COLO668 (cell line): ENCODE results near the gene IAPP.
"Not testable (repeated sequence)": the region's sequence is repeated elsewhere in the genome, so short reads cannot be mapped to it uniquely, and the experiment has no call there.

Experiments used
- DNase-seq: peaks from one replicate; lab custom pipeline; 2025; ENCODE audit not compliant: unreplicated experiment; lab: John Stamatoyannopoulos, UW

IAPP gene

DNA sequence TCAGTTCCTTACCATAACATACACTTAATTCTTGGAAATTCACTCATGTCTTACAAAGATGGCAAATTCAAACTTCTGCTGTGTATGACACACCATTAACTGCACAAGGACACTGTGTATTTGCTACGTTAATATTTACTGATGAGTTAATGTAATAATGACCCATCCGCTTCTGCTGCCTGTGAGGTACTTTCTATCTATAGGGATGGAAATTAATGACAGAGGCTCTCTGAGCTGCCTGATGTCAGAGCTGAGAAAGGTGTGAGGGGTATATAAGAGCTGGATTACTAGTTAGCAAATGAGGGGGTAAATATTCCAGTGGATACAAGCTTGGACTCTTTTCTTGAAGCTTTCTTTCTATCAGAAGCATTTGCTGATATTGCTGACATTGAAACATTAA is at the start of gene IAPP:
Gene IAPP, plus strand, starts transcription at position 301 of the 400 bp plus-strand sequence. CDS start 450 bp downstream, outside the sequence.
- no peak for DNase-seq

DNA sequence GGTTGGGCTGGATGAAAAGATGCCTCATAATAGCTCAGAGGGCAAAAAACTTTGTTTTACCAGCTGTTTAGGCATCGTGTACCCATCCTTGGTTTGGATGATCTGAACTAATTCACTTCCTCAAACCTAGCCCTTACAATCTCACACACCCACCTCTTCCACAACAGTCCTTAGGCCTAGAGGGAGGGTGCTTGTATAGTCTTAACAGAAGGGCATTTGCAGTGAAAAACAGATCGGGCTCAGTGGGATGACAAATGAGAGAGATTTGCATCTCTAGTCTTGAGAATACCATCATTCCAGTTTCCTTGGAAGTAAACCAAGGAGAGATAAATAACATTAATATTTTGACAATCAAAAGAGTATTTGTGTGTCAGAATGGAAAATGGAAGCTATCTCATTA is 49.0 kb upstream of the IAPP start:
- DNase-seq = no peak

DNA sequence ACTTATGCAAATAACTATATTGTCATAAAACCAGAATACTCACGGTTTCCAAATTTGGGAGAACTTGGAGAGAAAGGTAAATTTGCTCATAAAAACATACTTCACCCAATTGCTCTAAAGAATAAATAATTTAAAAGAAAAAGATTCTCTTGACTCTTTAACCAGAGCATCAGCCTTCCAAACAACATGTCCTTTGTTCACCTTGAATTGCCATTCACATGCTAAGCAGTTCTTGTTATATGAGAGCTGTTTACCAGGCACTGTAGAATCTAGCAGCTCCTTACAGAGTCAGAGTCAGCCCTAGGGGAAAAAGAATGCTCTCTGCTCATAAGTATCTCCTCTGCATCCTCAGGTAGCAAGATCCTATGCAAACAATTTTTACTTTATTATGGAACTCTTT is 48.2 kb upstream of the IAPP start:
- DNase-seq = no peak

DNA sequence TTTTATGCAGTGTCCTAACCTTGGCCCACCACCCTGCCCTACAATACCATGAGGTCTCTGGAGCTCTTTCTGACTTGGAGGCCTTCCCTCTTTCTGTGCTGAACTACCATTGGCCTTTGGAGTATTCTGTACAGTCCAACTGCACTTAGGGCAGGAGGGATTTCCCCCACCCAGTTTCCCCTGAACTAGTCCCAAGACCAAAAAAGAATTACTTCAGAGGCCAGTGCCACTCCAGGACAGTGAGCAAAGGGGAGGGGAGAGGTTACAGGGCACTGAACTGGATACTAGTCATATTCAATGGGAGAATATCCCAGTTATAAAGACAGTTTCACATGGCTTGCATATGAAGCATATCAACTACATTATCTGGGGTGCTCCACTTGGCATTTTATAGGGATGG is 44.1 kb upstream of the IAPP start:
- no peak for DNase-seq

DNA sequence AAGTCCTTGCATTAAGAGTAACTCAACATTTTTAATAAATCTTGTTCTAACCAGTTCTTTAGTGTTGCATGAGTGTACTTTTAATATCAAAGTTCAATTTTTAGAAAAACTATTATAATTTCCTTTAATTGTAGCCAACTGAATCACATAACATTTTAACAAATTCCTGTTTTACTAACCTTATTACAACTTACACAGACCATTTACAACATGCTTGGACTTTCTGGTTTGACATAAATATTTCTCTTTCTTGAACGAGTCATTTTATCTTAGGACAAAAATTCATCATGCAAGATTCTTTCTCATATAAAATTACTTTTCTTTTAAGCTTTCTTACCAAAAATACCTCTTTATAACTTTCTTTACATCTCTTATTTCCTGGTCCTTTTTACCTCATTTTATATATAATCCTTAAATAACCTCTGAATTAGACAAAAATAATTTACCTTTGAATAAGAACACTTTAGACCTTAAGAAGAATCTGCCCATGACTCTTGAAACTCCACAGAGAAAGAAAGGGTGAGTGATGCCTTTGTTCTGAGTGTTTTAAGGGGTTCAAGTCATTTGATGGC is 41.9 kb upstream of the IAPP start:
- DNase-seq = no peak

DNA sequence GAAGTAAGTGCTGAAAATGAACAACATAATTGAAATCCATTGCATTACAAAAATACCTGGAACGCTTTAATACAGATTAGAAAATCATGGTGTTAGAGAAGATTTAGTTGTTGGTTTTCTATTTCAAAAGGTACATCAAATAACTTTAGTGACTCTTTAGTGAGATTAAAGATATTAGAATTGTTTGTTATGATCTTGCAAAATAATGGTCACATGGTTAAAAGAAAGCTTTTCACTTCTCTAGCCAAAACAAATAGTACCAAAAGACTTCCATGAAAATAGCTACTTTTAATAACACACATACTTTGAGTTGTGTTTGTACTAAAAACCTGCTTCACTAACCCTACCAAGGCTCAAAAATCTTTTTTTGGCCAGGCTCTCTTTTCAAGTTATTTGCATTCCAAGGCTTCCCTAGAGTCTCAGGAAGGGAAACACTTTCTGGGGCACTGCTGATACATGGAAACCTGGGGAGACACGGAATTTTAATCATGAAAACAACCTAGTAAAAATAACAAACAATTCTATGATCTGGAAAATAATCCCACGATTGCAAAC is 37.9 kb upstream of the IAPP start, which contains the start of gene SLCO1A2:
Gene SLCO1A2, minus strand, starts transcription at position 147 of the 555 bp plus-strand sequence. CDS start 270 bp downstream, outside the sequence.
- DNase-seq = no peak

GRCh38 chr12:21336656-21337055 is 36.0 kb upstream of the IAPP start:
- DNase-seq = no peak

DNA sequence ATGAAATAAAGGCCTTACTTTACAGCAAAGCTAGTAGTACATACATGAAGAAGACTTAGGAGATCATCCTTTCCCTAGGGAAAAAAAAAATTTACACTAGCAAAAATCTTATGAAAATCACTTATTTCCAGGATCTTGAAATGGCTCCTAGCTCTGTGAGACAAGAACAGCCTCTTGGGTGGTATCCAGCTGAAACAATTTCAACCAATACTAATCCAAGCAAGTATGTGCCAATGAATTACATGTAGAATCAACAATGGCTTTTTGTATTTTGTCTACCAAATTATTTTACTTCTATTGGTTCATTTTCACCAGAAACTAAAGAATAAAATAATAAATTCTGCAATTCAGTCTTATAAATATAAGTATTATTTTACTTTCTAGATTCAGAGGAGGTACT is 35.2 kb upstream of the IAPP start:
- DNase-seq = no peak

DNA sequence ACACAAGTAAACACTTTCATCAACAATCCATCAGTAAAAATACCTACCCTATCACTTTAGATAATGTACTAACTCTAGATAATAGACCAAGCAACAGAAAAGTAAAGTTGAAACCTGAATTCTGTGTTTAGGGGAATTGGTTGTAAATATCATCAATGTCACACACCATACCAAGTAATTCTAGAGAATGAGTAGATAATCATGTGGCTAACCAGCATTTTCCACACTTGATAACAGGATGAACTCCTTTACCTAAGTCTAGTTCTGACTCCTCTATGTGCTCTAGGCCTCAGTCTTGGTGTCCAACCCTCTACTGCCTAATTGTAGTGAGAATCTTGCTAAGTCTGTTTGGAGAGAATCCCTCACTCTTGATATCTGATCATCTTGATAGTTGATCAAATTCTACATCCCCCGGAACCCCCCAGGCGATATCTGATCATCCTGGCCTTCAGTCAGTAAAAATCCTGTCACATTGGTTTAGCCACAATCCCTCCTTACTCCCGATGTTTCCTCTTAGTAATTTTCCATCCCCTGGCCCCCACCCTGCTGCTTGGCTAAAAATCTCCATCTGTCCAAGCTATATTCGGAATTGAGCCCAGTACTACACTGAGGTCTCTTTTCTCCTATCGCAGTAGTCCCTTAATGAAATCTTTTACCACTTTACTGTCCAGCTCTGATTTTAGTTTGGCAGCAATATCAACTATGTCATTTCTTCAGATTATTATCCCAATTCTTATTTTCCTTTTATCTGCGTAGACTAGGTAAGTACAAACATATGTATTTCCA is 34.5 kb upstream of the IAPP start:
- DNase-seq = no peak

- no peak for DNase-seq
Measured at GRCh38 chr12:21339921-21340320, 32.8 kb upstream of the IAPP start.

DNA sequence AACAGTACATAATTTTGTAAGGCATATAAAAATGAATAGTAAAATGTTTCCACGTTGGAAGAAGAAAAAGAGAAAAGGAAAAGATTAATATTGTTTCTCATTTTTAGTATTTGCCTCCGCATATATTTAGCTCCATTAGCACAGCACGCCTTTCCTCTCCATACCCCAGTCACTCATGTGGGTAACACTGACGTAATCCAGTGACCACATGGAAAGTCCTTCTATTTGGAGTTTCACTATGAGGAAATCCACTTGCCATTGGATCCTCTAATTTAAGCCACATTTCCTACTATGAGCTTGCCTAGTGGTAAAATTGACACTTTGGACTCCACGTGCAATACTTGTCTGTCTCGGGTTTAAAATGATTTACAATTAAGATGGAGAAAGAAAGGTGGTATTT is 32.3 kb upstream of the IAPP start:
- no peak for DNase-seq

DNA sequence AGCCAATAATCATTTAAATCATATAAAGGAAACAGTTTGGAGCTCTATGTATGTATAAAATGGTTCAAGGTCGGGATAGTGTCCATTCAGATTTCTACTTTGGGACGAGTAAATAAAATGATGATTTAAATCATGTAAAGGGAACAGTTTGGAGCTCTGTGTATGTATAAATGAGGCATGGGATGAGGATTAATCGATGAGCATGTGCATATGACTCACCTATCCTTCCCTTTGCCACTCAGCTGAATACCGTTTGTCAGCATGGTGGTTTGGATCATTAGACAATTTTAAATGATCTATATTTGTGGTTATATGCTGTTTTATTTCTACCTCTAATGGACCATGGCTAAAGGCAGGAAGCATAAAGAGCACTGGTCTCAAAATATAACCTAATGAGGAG is 30.9 kb upstream of the IAPP start:
- no peak for DNase-seq

DNA sequence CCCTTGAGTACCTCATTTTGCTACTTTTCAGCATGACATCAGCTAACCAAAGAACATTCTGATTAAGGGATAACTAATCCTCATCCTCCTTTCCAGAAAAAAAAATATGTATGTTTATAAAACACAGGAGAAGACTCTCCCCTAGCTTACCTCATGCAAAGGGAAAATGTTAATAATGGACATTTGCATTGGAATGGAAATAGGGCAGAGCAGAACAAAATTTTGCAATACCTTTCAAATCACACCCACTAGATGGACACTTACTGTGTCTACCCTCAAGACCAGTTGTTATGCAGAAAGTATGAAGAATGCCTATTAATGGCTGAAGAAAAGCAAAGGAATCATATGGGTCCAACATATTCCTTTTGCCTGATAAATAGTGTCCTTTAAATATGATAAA is 29.1 kb upstream of the IAPP start:
- no peak for DNase-seq

GRCh38 chr12:21346542-21347205 is 26.0 kb upstream of the IAPP start:
- no peak for DNase-seq

DNA sequence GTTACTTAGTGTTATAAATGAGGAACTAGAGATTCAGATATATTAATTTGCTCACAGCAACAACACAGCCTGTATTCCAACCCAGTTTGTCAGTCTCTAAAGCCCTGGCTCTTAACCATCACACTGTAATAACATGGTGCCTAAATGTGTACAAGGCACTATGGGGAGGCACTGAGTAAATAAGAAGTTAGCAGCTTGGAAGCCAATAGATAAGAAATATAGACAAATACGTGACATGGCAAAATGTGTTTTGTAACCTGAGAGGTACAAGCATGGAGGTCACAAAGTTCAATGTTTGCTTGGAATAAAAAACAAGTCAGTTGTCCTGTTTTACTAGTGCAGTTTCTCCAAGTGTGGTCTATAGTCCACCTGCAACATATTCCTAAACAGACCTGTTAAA is 21.7 kb upstream of the IAPP start:
- peak; percentile 2 for DNase-seq

DNA sequence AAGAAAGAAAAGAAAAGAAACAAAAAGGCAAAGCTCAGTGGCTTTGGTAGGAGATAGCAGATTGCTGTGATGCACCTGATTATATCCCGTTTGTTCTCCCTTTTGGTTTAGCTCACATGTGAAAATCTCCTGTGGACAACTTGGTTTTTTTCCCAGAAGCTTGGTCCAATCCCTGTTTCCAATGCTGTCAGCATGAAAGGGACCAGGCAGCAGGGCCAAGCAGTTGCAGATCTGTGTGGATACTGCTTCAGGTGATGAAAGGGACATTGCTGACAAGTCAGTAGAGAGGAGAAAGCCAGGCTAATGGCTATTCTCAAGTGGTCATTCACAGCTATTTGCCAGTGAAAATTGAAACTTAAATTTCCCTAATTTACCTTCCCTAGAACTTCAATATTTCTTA is 19.2 kb upstream of the IAPP start:
- no peak for DNase-seq

DNA sequence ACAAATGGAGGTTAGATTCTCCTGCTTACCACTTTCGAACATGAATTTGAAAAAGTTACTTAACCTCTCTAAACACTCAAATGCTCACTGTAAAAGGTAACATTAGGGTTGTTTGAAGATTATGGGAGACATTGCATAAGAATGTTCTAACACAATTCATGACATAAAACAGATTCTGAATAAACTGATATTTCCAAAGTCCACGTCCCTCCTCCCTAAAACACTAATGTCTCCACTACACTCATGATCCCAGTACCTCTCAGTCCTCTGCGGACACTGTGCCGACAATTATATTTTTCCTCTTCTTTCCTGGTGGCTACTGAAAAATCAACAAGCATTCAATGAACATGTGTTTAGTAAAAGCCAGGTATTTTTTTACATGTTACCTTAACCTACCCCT is 18.8 kb upstream of the IAPP start:
- DNase-seq = no peak

DNA sequence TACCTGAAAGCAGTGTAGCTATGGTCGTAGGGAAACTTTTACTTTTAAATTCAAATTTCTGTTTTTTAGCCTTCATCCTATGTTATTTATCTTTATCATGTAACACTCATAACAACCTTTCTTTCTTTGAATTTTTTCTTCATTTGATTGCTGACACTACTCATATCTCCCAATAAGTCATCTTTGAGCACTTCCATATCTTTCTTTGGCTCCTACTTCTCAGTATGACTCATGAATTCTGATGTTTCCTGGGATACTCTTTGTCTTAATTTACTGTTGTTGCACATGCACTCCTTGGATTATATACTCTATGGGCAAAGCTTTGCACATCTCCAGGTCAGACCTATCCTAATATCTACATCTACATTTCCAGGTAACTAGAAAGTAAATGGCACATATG is 18.1 kb upstream of the IAPP start:
- no peak for DNase-seq

DNA sequence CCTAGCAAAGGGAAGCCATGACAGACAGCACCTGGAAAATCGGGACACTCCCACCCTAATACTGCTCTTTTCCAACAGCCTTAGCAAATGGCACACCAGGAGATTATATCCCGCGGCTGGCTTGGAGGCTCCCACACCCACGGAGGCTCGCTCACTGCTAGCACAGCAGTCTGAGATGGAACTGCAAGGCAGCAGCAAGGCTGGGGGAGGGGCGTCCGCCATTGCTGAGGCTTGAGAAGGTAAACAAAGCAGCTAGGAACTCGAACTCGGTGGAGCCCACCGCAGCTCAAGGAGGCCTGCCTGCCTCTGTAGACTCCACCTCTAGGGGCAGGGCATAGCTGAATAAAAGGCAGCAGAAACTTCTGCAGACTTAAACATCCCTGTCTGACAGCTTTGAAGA is 12.1 kb upstream of the IAPP start:
- not testable (repeated sequence) for DNase-seq

DNA sequence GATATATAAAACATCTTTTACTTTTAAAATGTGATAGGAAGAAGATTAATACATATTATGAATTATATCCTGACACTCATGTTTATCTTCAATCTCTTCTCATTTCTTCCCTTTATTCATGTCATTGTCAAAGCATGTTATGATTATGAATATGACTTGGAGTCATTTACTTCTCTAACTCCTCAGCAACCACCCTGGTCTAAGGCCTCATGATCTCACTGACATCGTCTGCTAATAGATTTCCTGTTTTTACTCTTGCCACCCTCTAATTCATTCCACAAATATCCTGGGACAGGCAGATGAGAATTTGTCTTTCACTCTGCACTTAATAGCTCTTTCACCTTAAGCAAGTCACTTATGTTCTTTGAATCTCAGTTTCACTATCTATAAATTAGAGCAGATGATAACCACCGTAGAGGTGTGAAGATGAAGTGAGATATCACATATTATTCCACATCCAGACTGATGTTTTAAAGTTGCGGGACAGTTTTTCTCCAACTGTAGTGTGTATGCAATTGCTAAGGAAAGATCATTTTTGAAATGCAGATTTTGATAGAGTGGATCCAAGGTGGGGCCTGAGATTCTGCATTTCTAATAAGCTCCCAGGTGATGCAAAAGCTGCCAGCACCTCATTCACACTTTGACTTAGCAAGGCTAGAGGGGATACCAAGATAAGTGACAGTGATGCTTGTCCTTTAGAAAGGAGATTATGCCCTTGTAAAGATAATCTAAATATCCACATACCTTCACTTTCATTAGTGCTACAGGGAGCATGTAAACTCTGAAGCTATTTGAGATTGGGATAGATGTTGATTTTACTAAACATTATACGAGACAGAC is 3.3 kb upstream of the IAPP start:
- DNase-seq = no peak

GRCh38 chr12:21370845-21371449 is 1.8 kb upstream of the IAPP start:
- DNase-seq = no peak
